Skin of body (tissue), 2 donors: ENCODE data around the gene LARP4. TPM values are rescaled to one million over a fixed set of nuclear protein-coding genes. Genes with fewer than 3 reads are reported as not detected.
A peak's percentile ranks its signal among the peaks of the same experiment; 100 is the strongest.
"Not testable (repeated sequence)": the region's sequence is repeated elsewhere in the genome, so short reads cannot be mapped to it uniquely, and the experiment has no call there.

Experiments used
- DNase-seq: peaks from one replicate; lab custom pipeline; 2025; lab: John Stamatoyannopoulos, UW
- total RNA-seq: library from RNA; depleted of rRNA; stranded (reverse); fragments of >200 nt; gene quantifications from one replicate; pipeline ENCODE4 v1.2.3, GENCODE V29; 2014

Gene LARP4
- total RNA-seq = 55.7 TPM

DNA sequence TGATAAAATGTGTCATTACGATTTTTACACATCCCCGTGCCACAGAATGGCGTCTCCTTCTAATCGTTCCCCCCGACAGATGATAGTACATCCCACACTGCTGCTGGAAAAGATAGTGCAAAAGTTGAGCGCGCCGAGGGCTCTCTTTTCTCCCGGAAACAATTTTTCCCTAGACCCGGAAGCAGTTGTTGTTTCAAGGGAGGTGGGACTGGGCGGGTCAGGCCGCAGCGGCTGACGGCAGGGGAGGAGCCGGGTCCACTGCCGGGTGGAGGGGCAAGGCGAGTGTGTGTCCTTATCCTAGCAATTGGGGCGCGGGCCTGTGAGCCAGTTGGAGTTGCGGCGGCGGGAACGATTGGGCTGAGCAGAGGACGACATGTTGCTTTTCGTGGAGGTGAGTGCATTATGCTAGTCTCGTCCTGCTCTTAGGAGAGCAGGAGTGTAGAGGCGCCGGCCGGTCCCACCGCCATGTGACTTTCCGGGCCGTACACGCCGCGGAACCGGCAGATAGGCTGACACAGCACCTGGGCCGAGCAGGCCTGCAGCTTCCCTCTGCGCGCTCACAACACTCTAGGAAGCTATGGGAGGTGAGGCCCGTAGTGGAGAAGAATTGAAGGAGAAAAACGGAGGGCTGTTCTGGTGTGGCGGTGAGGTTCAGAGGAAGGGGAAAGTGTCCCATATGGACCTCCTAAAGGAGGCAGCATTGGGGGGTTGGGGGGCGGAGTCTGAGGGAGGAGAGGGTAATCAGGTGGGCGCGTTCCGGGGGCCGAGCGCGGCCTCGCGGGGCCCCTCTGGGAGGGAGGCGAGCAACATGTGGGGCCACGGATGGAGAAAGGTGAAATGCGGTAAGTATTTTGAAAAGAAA, at the start of gene LARP4:
LARP4 (plus strand) TSS at position 248 of the 862 bp plus-strand sequence; CDS start at position 374, 126 bp downstream.
- DNase-seq = peak; percentile 96

DNA sequence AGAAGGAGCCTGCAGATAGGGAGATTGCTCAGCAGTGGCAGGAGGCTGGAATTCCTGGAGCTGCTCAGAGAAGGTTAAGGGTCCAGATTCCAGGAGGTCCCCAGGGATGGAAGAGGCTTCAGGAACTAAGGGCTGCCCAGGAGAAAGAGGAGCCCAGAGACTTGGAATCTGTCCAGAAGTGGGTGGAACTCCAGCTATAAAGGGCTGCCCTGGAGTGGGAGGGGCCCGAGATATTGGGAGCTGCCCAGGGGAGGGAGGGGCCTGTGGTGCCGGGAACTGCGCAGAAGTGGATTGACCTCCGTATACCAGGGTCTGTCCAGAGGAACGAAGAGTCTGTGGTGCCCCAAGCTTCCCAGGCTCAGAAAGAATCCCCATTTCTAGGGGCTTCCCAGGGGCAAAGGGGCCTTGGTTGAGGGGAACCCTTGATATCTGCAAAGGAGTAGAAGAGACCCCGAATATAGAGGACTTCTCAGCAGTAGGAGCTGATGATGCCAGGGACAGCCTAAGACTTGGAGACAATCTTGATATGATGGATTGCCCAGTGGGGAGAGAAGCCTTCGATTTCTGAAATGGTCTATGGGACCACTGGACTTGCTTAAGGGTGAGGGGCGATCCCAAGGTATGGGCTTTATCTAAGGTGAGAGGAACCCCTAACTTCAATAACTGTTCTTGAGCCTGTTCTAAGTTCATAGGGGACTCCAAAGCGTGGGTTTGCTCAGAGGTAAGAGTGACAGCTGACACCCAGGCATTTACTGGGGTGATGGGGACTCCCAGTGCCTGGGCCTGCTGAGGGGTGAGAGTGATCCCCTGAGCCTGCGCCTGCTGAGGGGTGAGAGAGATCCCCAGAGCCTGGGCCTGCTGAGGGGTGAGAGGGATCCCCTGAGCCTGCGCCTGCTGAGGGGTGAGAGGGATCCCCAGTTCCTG, 49.3 kb upstream of the LARP4 start:
- DNase-seq = no peak

DNA sequence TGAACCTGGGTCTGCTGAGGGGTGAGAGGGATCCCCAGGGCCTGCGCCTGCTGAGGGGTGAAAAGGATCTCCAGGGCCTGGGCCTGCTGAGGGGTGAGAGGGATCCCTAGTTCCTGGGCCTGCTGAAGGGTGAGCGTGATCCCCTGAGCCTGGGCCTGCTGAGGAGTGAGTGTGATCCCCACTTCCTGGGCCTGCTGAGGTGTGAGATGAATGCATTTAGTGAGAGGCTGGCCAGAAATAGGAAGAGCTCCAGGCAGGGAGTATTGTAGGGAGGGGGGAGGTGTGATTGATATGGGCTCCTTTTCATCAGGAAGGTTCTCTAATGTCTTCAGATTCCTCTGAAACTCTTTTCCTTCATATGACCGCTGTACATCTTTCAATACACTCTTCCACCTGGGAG, 47.3 kb upstream of the LARP4 start:
- DNase-seq = no peak

DNA sequence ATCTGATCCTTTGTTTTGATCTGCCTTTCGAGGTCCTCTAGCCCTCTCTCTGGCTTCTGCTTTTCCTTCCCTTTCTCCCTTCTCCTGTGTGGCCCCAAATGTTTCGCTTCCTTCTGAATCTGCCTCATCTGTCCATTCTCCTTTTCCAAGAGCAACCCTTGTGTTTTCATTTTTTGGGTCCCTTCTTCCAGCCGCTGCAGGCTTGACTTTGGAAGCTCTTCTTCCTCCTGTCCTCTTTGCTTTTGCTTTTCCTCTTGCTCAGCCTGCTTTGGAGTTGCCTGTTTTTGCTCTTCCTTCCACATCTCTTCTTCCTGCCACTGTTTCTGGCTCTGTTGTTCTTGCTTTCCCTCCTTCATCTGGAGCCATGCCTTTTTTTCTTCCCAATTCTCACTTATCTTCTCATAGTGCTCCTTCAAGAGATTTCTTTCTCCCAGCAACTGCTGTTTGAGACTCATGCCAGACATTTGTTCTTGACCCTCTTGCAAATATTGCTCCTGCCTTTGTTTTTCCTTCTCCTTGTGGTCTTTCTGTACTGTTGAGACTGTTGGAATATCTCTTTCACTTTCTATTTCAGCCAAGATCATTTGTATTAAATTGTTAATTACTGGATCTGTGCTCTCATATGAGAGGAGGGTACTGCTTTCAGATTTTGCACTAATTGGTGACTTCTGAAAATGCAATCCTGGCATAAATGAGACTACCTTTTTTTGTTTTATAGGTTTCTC, 46.7 kb upstream of the LARP4 start:
- no peak for DNase-seq

DNA sequence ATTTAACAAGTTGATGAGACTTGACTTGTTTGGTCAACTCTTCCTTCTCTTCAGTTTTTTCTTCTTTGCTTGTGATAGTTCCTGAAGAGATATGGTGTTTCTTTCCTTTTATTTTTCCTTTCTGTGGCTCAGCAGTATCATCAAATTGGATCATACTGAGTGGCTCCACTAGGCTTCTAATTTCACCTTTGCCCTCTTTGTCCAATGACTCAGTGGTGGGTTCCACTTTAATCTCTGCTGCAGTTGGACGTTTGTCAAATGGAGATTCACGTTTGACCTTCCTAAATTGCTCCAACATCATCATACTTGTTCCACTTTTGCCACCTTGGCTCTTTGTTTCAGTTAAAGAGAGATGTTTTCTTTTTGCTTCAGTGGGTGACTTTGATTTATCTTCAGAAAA, 45.8 kb upstream of the LARP4 start:
- DNase-seq = no peak

DNA sequence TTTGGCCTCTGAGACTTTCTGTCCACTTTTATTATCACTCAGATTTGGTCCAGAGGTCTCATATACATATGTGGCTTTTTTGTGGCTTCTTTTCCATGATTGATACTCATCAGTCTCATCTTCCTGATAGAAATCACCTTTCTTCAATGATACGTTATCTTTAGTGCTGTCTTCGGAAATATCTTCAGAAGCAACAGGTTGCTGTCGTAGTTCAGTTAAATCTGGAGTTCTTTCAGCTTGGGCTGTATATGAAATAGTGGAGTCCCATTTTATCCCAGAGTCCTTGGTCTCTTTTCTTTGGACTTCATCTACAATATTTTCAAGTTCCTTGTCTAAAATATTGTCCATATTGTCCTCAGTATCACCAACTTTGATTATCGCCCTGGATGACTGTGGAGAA, 45.3 kb upstream of the LARP4 start:
- DNase-seq = no peak

DNA sequence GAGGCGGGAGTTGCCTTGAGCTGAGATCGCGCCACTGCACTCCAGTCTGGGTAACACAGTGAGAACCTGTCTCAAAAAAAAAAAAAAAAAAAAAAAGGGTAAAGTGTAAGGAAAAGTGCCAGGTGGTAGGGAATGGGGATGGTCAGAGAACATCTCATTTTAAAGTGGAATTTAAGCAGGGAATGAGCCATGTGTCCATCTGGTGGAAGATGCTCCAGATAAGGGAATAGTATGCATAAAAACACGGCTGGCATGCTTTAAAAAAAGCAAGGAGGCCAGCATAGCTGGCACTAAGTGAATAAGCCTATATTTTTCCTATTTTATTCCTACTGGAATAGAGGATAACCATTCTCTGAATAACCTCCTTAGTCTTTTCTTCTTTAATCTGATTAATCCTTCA, 38.0 kb upstream of the LARP4 start:
- DNase-seq = no peak

DNA sequence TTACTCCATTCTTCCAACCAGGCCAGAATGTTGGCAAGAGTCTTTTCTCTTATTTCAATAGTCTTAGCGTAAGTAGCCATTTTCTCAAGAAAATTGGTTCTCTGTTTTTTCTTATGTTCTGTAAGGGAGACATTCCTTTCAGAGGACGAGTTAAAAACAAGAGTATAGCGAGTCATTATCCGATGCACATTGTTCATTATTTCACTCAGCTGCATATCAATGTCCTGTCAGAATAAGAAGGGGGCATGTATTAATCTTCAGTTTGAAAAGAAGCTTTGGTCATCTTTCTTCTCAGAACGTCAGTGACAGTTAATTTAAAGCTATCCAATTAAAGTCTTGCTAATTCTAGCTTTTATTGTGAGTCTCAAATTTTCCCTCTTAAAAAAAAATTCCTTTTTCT, 37.5 kb upstream of the LARP4 start:
- DNase-seq = no peak

DNA sequence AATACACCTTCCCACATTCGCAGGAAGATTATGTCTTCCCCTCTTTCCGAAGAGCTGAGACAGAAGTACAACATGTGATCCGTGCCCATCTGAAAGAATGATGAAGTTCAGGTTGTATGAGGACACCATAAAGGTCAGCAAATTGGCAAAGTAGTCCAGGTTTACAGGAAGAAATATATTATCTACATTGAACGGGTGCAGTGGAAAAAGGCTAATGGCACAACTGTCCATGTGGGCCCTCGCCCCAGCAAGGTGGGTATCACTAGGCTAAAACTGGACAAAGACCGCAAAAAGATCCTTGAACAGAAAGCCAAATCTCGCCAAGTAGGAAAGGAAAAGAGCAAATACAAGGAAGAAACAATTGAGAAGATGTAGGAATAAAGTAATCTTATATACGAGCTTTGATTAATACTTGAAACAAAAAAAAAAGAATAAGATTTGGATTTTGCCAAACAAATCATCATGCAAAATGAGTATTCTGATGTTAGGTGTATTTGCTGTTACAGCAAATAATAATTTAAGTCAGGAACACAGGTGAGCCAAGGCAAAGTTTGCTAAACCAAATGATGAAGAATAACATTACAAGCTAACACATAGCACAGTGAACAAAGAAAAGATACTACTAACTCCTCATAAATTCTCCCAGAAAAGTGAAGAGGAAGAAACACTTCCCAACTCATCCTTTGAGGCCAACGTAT, 34.8 kb upstream of the LARP4 start:
- no peak for DNase-seq

DNA sequence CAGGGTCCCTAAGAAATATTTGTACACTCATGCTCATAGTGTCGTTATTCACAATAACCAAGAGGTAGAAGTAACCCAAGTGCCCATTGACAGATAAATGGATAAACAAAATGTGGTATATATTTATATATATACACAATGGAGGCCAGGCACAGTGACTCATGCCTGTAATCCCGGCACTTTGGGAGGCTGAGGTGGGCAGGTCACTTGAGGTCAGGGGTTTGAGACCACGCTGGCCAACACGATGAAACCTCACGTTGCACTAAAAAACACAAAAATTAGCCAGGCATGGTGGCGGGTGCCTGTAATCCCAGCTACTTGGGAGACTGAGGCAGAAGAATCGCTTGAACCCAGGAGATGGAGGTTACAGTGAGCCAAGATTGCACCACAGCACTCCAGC, 30.0 kb upstream of the LARP4 start:
- DNase-seq = not testable (repeated sequence)

DNA sequence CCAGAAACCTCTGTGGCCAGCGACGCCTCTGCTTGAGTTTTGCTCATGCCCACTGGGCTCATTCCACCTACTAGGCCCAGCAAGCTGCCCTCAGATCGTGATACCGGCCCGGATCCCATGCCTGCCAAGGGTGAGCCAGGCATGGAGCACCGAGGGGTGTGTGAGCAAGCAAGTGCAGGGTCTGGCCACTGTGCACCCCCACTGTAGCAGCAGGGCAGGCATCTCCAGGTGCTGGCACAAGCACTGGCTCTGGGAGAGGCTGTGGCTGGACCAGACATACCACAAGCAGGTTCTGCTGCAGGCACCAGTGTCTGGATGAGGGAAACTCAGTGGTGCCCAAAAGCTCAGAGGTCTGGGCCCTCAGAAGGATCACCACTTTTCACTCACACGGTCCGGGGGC, 24.9 kb upstream of the LARP4 start:
- no peak for DNase-seq

DNA sequence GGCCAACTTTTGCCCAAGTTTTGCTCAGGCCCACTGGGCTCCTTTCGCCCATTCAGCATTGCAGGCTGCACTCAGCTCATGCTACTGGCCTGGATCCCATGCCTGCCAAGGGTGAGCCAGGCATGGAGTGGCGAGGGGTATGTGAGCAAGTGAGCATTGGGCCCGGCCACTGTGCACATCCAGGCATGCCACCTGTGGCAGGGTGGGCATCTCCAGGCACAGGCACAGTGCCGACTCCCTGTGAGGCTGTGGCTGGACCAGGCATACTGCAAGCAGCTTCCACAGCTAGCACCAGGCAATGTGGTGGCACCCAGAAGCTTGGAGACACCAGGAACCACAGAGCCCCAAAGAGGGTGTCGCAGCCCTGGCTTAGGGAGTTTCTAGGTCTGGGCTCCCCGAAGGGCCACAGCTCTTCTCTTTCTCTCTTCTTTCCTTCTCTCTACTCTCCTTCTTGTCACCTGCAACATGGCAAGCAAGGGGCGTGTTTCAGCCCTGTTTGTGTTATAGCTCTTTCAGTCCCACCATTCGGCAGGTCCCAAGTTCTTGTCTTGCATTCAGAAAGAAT, 19.8 kb upstream of the LARP4 start:
- no peak for DNase-seq

DNA sequence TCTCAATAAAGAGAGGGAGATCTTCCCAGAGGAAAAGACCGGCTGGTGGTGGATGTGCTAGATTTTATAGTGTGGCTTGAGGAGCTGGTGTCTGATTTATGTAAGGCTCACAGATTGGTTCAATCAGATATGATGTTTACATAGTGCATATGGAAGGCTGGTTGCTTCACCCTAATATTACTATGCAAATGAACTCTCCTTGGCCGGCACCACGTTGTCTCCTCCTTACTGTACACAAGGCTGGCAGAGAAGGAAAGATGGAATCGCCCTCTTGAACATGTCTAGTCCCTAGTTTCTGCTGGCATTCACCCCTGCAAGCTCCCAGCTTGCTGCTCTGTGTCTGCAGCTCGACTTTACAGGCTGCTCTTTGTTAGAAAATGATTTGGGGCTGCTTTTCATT, 13.2 kb upstream of the LARP4 start:
- DNase-seq = peak; percentile 24

DNA sequence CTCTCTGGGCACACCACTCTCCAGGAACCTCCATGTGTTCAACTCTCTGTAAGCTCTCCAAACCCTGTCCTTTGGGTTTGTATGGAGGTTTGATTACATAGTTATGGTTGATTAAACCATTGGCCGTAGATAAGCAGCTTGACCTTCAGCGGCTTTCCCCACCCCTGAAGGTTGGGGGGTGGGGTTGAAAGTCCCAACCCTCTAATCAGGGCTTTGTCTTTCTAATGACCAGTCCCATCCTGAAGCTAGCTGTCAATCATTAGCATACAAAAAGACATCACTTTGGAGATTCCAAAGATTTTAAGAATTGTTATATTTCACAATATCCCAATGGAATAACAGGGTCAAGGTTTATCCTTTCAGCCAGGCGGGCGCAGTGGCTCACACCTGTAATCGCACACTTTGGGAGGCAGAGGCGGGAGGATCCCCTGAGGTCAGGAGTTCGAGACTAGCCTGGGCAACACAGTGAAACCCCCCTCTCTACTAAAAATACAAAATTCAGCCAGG, 12.7 kb upstream of the LARP4 start:
- no peak for DNase-seq

DNA sequence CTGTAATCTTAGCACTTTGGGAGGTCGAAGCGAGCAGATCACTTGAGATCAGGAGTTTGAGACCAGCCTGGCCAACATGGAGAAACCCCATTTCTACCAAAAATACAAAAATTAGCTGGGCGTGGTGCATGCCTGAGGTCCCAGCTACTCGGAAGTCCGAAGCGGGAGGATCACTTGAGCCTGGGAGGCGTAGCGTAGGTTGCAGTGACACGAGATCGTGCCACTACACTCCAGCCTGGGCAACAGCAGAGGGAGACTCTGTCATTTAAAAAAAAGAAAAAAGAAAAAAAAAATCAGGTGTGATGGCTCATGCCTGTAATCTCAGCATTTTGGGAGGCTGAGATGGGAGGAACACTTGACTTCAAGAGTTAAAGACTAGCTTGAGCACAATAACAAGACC, 11.9 kb upstream of the LARP4 start:
- not testable (repeated sequence) for DNase-seq

DNA sequence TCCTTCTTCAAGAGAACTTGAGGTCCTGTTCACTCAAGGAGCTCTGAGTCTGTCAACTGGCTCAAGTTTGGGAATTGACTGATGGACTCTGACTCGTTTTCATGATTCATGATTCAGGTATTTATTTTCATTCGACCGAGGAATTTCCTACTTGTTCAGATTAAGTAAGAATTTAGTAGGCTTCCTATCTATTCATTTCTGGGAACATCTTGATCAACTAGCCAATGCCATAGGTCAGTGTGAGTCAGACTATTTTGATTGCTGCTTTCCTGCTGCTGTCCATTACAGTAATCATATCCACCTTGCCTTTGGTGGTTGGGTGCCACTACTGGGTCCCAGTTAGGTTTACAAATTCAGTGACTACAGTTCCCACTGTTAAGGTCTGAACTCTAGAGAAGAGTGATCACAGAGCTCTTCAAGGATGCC, 10.4 kb upstream of the LARP4 start:
- no peak for DNase-seq

DNA sequence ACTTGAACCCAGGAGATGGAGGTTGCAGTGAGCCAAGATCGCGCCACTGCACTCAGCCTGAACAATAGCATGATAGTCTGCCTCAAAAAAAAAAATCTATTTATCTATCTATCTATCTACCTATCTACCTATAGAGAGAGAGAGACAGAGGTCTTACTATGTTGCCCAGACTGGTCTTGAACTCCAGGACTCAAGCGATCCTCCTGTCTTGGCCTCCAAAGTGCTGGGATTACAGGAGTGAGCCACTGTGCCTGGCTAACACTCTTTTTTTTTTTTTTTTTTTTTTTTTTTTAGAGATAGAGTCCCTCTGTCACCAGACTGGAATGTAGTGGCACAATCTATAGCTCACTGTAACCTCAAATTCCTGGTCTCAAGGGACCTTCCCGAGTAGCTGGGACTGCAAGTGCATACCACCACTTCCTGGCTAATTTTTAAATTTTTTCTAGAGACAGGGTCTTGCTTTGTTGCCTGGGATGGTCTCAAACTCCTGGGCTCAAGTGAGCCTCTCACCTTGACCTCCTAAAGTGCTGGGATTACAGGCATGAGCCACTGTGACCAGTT, 6.1 kb upstream of the LARP4 start:
- DNase-seq = no peak

DNA sequence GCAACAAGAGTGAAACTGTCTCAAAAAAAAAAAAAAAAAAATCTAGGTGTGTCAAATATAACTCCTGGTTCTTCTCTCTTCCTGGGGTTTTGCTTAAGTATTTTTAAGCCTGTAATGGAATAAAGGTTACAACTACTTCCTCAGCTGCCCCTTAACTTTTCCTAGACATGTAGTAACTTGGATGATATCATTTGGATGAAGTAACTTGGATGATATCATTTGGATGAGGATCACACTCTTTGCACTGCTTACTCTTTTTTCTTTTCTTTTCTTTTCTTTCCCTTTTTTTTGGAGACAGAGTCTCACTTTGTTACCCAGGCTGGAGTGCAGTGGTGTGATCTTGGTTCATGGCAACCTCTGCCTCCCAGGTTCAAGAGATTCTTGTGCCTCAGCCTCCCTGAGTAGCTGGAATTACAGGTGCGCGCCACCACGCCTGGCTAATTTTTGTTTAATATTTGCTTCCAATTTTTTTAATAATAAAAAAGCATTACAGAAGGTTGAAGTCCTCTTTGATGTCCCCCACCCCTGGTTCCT, 3.5 kb upstream of the LARP4 start:
- no peak for DNase-seq

DNA sequence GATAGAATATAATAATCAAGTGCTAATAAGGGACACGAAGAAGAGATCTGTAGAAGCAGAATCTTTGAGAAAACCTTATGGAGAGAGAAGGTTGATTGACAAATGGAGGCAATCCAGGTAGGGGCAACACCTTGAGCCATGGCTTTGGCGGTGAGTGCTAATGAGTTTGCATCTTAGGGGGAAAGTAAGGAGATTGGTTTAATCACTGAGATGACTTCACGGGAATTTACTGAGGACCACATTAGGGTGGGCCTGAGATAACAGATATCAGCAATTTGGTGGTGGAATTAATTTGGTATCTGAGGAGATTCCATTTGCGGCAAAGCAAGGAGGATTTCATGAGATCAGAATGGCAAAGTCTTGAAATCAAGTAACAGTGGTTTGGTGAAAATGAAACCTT, 1.8 kb upstream of the LARP4 start:
- no peak for DNase-seq

DNA sequence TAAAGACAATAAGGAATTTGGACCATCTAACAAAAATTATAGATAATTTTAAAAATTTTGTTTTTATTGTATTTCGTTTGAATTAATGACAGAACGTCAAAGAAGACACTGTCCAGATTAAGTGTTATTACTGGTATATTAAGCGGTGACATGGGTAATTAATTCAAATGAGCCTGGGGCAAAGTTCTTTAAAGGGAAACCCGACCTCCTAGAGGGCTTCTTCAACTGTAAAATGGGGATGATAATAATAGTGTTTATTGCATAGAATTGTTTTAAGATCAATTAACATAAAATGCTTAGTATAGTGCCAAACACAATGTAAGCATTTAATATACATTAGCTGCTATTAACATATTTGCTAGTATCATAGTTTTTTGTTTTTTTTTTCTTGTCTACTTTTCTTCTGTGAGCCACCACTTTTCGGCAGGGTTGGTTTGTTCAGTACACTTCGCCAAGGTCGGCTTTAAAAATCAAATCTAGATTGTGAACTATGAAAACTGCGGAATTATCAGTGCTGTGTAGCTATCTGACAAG, 514 bp upstream of the LARP4 start:
- no peak for DNase-seq
